ENCODE results near the gene ARHGAP20. TPM values are rescaled to one million over a fixed set of nuclear protein-coding genes. Genes with fewer than 3 reads are reported as not detected.

Gene ARHGAP20
- total and polyA plus RNA-seq, 2 of the 8 experiments (the other 6 are each of a cell fraction or from before 2014, with no cell fraction given): 0.05 to 0.28 TPM

DNA sequence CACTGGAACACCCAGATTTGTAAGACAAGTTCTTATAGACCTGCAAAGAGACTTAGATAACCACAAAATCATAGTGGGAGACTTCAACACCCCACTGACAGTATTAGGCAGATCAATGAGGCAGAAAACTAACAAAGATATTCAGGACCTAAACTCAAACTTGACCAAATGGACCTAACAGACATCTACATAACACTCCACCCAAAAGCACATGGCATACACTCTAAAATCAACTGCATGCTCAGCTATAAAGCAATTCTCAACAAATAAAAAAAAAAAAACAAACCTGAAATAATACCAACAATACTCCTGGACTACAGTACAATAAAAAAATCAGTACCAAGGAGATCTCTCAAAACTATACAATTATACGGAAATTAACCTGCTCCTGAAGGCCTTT is 167.5 kb downstream of the ARHGAP20 start:
- Histone ChIP-seq H3K56ac (replicated peaks; ENCODE audit: insufficient read length, low read depth, low read length) (no peak overlapping the region), H3K27ac (ENCODE audit: low read depth, low read length) (no peak overlapping the region), H2AFZ (ENCODE audit: low read length) (no peak overlapping the region), H3K9me3 (ENCODE audit: insufficient read depth in 2 of 2, low read depth in 1 of 2, low read length in 1 of 2) (no peaks in the 10 kb centered on the region), H2BK20ac (ENCODE audit: low read length) (no peak overlapping the region), H3K23ac (ENCODE audit: insufficient read length) (no peak overlapping the region), H3K14ac (ENCODE audit: insufficient read length) (no peak overlapping the region), H4K91ac (replicated peaks; ENCODE audit: insufficient read length, low read length) (no peak overlapping the region), H3K79me1 (ENCODE audit: low read depth, low read length) (no peaks in the 10 kb centered on the region), H3K4me1 (replicated peaks in 1 of 4; ENCODE audit: control insufficient read depth in 3 of 4, insufficient read depth in 4 of 4, low read length in 3 of 4) (no peaks in the 10 kb centered on the region; a peak in 1 of 7 replicates), H2BK5ac (ENCODE audit: low read depth, low read length) (no peak overlapping the region), H3K36me3 (ENCODE audit: control insufficient read depth in 2 of 4, insufficient read depth in 4 of 4, low read length in 3 of 4) (no peaks in the 10 kb centered on the region), H4K20me1 (replicated peaks in 1 of 2; ENCODE audit: control insufficient read depth in 1 of 2, insufficient read depth in 2 of 2, low read length in 2 of 2) (no peaks in the 10 kb centered on the region), H4K8ac (ENCODE audit: extremely low read depth, insufficient read depth, low read length) (no peak overlapping the region), H2BK120ac (replicated peaks; ENCODE audit: low read depth, low read length) (no peak overlapping the region), H3K9ac (replicated peaks in 1 of 4; ENCODE audit: extremely low read depth in 1 of 4, low read depth in 3 of 4, low read length in 3 of 4) (no peak overlapping the region), H2BK12ac (ENCODE audit: low read depth, low read length) (no peak overlapping the region), H3K23me2 (ENCODE audit: low read depth, low read length) (no peaks in the 10 kb centered on the region), H2AK5ac (ENCODE audit: low read depth, low read length) (no peak overlapping the region), H2BK15ac (ENCODE audit: low read length) (no peak overlapping the region), H3K4me3 (ENCODE audit: extremely low read depth in 1 of 4, insufficient read depth in 2 of 4, low read depth in 3 of 4, low read length in 4 of 4) (no peak overlapping the region), H3K27me3 (replicated peaks in 1 of 4; ENCODE audit: control insufficient read depth in 3 of 4, extremely low read depth in 1 of 4, insufficient read depth in 3 of 4, low read length in 3 of 4) (no peaks in the 10 kb centered on the region), H4K5ac (ENCODE audit: insufficient read length, low read depth, low read length) (no peak overlapping the region), H3K4ac (replicated peaks; ENCODE audit: insufficient read length, low read depth, low read length) (no peak overlapping the region), H3K4me2 (ENCODE audit: insufficient read depth in 1 of 2, low read depth in 2 of 2, low read length in 2 of 2) (no peak overlapping the region), H3K79me2 (ENCODE audit: control insufficient read depth in 1 of 2, insufficient read depth in 2 of 2, low read length in 2 of 2) (no peaks in the 10 kb centered on the region), H3K18ac (ENCODE audit: extremely low read depth, low read length) (no peak overlapping the region)
- no peak for DNase-seq (ENCODE audit: low read depth in 1 of 2, low spot score in 2 of 2)
- ChIA-PET POLR2A (ENCODE audit: partially characterized antibody) (no interaction called here), CTCF (ENCODE audit: partially characterized antibody) (interaction anchor here (0.8 kb wide), 1 partner anchor 165 kb away, joined by 3 read pairs; no protein-coding TSS in a partner anchor)
- 100% methylated on average over 1 of the region's 1 CpG; no CpG with 5 or more reads in 1 of the 2 experiments for WGBS, 2 experiments (ENCODE audit: extremely low coverage in 1 of 2, insufficient coverage in 1 of 2, insufficient read length in 1 of 2, insufficient replicate concordance in 2 of 2, low coverage in 1 of 2, low lambda C conversion rate in 2 of 2, missing lambda C conversion rate in 1 of 2)
- no peak for FAIRE-seq
- TF ChIP-seq BCL11A (IDR thresholded peaks at IDR 0.05; ENCODE audit: low read depth in 2 of 2, low read length in 2 of 2) (no peak), RNF2 (IDR thresholded peaks at IDR 0.05; ENCODE audit: borderline replicate concordance, low read depth, low read length, missing control alignments, poor library complexity, severe bottlenecking) (no peak), CTBP2 (IDR thresholded peaks at IDR 0.05; ENCODE audit: borderline replicate concordance, insufficient read depth, insufficient read length, low read length) (no peak), POLR2AphosphoS5 (IDR thresholded peaks at IDR 0.05; ENCODE audit: low read depth, low read length) (no peak), SUZ12 (IDR thresholded peaks at IDR 0.05; ENCODE audit: low read length) (no peak), EP300 (IDR thresholded peaks at IDR 0.05; ENCODE audit: borderline replicate concordance in 1 of 2, low read depth in 2 of 2, low read length in 2 of 2) (no peak), CBX5 (IDR thresholded peaks at IDR 0.05; ENCODE audit: low read depth, low read length) (no peak), SP4 (IDR thresholded peaks at IDR 0.05; ENCODE audit: low read length) (no peak), KDM4A (IDR thresholded peaks at IDR 0.05; ENCODE audit: low read depth, low read length, severe bottlenecking) (no peak), ASH2L (IDR thresholded peaks at IDR 0.05; ENCODE audit: low read length) (no peak), RXRA (IDR thresholded peaks at IDR 0.05; ENCODE audit: insufficient read depth, low read depth, low read length) (no peak), SAP30 (IDR thresholded peaks at IDR 0.05; ENCODE audit: insufficient read depth, insufficient replicate concordance, low read length) (no peak)
- TF ChIP-seq, protein P1, sequence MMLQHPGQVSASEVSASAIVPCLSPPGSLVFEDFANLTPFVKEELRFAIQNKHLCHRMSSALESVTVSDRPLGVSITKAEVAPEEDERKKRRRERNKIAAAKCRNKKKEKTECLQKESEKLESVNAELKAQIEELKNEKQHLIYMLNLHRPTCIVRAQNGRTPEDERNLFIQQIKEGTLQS (IDR thresholded peaks at IDR 0.05; ENCODE audit: insufficient read depth, low read depth, low read length): no peak

All from H1 (cell line).